Measurements from ENCODE around the gene WDR5. TPM values are rescaled to one million over a fixed set of nuclear protein-coding genes. Genes with fewer than 3 reads are reported as not detected.
A peak's percentile ranks its signal among the peaks of the same experiment; 100 is the strongest.
"Not testable (repeated sequence)": the region's sequence is repeated elsewhere in the genome, so short reads cannot be mapped to it uniquely, and the experiment has no call there.

WDR5 gene
- 28.7 TPM for total RNA-seq
- long read RNA-seq, transcript WDR5-201 (14 exons, 3,151 nt) = major isoform, 8 of 10 reads
- long read RNA-seq, partial matches to known transcripts = 2 of 10 reads
- long read RNA-seq, other reads (novel, unspliced or antisense) = 0 of 10 reads

DNA sequence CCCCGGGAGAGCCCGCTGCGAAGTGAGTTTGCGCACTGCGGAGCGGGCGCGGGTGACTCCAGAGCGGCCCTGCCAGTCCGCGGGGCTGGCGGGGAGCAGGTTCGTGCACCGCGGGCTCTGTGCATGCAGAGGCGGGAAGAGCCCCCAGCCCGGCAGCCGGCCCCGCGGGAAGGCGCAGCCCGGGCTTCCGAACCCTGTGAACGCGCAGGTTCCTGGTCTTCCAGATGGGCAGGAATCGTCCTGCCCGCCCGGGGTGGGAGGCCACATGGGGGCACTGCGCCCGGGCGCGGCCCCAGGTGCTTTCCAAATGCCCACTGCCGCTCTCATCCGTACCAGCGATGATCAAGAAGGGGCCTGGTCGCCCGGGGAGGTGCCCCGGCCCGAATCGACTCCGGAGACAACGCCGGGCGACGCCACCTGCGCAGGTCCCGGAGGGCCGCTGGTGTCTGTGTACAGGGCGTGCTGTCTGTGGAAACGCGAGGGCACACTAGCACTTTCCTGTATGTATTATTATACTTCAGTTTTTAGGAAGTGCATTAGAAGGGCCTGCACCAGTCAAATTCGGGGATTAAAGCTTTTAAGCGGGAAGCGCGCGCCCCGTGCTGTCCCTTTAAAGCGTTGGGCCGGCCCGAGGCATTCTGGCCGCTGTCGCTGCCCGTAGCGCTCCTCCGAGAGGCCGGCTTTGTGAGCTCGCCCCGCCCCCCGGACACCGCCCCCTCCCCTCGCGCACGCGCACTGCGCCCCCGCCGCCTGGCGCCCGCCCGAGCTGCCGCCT is at the start of gene WDR5:
Gene WDR5, plus strand, starts transcription at position 740 of the 775 bp plus-strand sequence. CDS start 3,796 bp downstream, outside the sequence.
- DNase-seq (ENCODE audit: low spot score) = peak; percentile 98

DNA sequence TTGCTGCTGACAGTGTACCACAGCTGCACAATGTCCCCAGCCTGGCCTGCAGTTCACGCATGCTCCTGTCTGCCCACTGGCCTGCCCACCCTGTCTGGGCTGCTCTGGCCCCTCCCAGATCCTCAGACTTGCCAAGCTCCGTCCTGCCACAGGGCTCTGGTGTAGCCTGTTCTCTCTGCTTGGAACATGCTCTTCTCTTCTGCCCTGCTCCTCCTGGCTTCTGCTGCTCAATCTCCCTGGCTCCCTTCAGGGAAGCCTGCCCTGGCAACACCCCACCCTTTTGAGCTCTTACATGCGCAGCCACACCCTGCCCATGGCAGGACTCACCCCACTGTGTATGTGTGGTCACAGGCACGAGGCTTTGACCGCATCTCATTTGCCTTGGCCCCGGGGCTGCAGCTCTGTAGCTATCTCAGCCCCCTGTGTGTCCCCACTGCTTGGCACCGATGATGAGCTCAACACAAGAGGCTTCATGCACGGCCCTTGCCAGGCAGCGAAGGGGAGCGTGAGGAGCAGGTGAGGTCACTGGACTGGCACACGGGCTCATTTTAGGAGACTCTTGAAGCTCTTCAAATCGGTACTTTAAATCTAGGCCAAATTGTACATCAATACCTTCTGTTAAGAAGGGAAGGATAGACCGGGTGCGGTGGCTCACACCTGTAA is 47.7 kb upstream of the WDR5 start:
- peak; percentile 87 for DNase-seq (ENCODE audit: low spot score)

DNA sequence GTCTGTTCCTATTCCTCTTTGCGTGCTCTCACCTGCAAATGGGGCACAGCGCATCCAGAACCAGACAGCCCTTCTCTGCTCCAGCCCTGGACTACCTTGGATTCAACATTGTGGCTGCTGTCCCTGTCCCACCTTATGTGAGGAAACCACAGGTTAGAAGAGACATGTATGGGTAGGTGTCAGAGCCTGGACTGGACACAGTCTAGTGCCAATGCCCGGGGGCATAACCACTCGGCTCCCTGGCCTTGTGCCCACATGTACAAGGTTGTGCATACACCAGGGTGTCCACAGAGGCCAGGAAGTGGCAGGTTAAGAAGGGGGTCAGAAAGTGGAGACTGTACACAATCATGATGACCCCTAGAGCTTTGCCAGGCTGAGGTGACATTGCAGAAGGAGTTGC is 45.9 kb upstream of the WDR5 start:
- peak; percentile 68 for DNase-seq (ENCODE audit: low spot score)

DNA sequence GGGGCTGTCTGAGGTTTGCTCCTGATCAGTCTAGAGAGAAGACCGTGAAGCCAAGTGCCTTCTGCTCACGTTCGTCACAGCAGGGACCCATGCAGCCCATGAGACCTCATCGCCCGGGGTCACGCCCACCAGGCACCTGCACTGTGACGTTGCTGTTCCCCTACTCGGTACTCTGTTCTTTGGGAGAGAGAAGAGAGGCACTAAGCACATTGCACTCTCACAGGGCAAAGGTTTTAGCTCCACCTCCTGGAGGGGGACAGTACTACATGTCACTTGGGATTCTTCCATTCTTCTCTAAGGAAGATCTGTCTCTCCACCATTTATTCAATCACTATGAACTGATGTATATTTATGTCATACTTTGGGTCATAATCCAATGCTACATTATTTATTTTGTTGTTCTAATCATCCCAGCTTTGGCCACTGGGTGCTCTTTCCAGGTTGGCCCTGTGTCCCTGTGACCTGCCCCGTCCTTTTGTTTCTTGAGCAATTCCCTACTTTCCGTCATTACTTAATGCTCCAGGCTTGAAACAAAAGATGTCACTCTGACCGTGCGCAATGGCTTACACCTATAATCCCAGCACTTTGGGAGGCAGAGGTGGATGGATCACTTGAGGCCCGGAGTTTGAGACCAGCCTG is 36.6 kb upstream of the WDR5 start:
- peak; percentile 26 for DNase-seq (ENCODE audit: low spot score)

DNA sequence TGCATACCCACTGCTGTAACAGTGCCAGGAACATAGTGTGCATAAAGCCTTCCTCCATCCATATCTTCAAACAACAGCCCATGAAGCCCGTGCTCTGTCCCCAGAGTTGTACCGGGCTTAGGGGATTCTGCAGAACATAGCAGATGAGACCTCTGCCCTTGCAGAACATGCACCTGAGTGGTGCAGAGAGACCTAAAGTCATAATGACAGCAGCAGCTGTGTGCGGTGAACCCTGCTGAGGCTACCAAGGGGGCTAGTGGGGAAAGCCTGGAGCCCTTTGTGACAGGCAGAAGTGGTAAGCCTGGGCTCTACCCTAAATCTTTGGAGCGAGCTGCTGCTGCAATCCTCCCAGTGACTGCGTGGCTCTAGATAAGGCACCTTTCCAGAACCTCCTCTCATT is 35.8 kb upstream of the WDR5 start:
- peak; percentile 37 for DNase-seq (ENCODE audit: low spot score)

DNA sequence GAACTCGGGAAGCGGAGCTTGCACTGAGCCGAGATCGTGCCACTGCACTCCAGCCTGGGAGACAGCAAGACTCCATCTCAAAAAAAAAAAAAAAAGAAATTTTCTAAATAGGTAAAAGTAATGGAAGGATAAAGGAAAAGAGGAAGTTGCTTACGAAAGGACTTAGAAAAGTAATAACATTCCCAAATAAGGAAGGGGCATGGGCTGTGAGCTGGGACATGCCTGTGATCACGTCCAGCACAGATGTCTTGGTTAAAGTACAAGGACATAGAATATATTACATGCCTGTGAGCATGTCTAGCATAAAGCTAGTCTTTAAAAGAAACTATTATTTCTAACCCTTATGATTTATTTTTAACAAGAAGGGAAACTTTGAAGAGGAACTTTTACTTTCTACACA is 34.7 kb upstream of the WDR5 start:
- DNase-seq (ENCODE audit: low spot score) = peak; percentile 1

DNA sequence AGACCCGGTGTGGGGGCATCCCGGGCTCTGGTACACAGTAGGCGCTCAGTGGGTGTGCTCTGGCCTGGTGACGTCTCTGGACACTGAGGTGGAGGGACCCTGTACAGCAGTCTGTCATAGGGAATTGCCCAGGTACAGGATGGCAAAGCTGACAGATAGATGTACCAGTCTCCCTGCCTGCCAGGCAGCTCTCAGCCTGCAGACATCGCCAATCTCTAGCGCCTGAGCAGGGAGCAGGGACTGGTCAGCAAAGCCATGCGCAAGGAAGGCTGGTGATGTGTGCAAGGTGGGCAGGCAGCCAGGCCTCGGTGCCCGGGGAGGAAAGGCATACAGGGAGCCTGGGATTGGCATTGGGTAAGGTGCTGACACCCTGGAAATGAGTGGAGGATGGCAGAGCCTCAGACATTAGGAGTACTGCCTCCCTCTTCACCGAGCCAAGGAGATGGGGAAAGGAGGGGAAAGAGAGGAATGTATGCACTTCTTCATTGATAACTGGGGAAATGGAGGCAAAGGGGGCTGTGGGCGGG is 34.2 kb upstream of the WDR5 start:
- peak; percentile 37 for DNase-seq (ENCODE audit: low spot score)

DNA sequence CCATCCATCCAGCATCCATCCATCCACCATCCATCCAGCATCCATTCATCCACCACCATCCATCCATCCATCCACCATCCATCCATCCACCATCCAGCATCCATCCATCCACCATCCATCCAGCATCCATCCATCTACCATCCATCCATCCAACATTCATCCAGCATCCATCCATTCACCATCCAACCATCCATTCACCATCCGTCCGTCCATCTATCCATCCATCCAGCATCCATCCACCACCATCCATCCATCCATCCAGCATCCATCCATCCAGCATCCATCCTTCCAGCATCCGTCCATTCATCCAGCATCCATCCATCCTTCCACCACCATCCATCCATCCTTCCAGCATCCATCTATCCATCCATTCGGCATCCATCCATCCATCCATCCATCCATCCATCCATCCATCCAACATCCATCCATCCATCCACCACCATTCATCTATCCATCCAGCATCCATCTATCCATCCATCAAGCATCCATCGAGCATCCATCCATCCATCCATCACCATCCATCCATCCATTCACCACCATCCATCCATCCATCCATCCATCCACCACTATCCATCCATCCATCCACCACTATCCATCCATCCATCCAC is 32.4 kb upstream of the WDR5 start:
- DNase-seq (ENCODE audit: low spot score) = peak; percentile 5

DNA sequence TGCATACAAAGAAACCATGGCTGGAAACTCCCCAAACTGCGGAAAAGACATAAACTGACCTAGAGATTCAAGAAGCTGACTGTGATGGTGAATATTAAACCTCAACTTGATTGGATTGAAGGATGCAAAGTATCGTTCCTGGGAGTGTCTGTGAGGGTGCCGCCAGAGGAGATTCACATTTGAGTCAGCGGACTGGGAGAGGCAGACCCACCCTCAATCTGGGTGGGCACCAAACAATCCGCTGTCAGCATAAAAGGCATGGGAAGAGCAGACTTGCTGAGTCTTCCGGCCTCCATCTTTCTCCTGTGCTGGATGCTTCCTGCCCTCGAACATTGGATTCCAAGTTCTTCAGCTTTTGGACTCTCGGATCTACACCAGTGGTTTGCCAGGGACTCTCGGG is 24.8 kb upstream of the WDR5 start:
- no peak for DNase-seq (ENCODE audit: low spot score)

DNA sequence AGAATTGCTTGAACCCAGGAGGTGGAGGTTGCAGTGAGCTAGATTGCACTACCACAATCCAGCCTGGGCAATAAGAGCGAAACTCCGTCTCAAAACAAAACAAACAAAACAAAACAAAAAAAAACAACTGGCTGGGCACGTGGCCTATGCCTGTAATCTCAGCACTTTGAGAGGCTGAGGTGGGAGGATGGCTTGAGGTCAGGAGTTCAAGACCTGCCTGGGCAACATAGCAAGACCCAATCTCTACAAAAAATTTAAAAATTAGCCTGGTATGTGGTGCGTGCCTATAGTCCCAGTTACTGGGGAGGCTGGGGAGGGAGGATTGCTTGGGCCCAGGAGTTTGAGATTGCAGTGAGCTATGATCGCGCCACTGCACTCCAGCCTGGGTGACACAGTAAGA is 23.3 kb upstream of the WDR5 start:
- DNase-seq (ENCODE audit: low spot score) = no peak

DNA sequence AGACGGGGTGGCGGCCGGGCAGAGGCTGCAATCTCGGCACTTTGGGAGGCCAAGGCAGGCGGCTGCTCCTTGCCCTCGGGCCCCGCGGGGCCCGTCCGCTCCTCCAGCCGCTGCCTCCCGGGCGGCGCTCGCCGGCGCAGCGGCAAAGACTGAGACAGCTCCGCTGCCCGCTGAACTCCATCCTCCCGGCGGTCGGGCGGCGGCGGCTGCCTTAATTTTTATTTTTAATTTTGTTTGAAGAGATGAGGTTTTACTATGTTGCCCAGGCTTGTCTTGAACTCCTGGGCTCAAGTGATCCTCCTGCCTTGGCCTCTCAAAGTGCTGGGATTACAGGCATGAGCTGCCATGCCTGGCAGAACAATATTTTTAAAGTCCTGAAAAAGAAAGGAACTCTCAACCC is 16.9 kb upstream of the WDR5 start:
- not testable (repeated sequence) for DNase-seq (ENCODE audit: low spot score)

DNA sequence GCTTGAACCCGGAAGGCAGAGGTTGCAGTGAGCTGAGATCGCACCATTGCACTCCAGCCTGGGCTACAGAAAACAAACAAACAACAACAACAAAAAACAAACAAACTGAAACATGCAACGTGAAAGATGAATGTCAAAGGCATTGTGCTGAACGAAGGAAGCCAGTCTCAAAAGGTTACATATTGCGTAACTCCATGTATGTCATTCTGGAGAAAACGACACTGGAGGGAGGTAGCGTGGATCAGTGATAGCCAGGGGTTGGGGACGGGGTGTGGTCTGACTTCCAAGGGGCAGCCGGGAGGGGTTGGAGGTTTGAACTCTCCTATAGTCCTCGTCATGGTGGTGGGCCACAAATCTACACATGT is 12.1 kb upstream of the WDR5 start:
- DNase-seq (ENCODE audit: low spot score) = no peak

DNA sequence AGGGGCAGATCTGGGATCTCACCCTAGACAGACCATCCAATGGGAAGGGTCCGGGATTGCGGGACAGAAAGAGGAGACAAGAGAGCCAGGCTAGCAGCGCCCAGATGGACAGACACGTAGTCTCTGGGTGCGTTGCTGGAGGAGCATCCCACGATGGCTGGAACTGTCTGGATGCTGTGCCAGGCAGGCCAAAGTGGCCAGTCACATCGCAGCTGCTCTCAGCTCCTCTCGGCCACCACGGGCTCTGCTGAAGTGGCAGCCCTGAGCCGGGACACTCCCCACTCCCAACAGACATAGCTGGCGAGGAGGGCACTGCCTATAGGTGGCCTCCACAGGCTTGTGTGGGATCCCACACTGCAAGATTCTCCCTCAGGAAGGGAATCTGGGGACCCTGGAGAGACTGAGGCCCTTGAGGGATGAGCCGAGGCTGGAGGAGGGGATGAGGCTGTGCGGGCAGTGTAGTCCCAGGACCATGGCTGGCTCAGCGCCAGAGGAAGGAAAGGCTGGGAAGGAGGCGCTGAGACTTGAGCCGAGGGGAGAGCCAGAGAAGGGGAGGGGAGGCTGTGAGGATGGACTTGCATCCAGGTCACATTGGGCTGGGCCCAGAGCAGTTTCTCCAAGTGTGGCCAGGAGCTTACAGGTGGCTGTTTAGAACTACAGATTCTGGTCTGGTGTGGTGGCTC is 10.3 kb upstream of the WDR5 start:
- no peak for DNase-seq (ENCODE audit: low spot score)

DNA sequence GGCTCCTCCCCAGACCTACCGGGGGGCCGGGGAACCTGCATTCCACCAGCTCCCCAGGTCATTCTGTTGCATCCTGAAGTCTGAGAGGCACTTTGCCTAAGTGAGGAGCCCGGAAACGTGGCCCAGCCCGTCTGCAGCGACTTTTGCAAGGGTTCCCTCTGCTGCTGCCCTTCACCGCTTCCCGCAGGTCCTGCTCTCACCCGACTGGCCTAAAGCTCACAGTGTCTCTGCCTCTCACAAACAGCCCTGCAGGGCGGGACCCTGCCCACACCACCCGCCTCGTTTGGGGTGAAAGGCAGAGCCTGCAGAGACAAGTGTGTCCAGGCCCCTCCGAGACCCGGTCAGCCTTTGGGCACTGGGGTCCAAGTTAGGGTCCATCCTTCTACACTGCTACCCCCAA is 9.5 kb upstream of the WDR5 start:
- DNase-seq (ENCODE audit: low spot score) = no peak

DNA sequence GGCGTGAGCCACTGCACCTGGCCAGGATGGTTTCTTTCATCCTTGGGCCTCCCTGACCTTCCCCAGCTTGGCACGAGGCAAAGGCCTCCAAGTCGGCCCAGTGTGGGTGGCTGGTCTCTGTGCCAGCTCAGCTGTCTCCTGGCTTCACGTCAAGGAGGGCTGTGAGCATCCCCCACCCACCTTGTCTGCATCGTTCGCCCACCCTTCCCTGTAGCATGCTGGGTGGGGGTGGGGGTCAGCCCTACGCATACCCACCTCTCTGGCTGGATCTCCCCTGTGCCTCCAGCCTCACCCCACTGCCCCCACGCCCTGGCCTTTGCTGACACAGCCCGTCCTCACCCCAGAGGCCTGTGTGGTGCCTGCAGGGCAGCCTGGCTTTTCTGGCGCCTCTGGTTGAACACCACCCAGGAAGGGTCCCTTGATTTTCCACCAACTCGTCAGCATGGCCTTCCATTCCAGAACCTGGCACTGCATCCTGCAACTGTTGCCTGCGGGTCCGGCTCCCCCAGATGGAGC is 8.8 kb upstream of the WDR5 start:
- no peak for DNase-seq (ENCODE audit: low spot score)

DNA sequence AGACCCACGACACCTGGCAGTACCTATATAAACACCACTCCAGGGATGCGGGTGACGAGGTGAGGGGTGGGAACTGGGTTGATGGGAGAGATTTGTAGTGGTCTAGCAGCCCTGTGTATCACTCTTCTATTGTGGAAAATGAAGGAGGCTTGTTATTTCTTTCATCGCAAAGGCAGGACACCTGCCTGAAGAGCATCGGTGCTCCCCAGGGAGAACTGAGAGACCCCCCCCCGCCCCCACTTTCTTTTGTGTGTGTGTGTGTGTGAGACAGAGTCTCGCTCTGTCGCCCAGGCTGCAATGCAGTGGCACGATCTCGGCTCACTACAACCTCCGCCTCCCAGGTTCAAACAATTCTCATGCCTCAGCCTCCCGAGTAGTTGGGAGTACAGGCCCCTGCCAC is 8.3 kb upstream of the WDR5 start:
- no peak for DNase-seq (ENCODE audit: low spot score)

DNA sequence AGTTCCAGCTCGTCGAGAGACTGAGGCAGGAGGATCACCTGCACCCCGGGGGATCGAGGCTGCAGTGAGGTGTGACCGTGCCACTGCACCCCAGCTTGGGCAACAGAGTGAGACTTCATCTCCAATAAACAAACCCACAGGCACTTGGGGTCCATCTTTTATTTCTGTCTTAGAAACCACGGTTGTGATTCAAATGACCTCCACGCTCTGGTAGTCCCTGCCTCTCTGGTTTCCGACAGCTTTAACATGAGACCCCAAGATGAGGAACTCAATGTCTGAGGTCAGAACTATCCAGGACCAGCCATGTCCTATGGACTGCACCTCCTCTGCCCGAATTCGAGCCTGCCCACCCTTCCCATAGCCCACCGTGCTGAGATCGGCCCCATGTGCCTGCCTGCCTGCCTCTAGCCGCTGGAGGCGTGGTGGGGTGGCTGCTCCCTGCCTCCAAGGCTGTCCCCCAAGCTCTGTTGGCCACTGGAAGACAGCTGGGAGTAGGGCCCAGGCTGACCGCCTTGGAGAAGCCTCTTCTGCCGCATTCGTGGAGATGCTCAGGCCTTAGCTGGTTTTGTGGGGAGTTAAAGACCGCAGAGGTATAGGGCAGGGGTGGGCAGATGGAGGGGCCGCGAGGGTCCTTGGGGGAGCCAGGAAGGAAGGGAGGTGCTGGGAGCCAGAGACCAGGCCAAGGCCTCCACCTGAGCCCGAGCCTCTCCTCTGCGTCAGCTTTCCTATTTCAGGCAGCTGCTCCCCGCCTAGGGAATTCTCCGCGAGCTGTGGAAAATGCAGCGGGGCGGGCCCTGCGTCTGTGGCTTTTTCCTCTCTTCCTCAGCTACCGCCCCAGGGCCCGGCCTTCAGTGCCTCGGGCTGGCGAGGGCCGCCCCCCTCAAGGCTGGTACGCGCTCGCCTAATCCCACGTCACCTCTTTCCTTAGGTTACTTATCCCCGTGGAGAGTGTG is 6.9 kb upstream of the WDR5 start:
- DNase-seq (ENCODE audit: low spot score) = no peak

DNA sequence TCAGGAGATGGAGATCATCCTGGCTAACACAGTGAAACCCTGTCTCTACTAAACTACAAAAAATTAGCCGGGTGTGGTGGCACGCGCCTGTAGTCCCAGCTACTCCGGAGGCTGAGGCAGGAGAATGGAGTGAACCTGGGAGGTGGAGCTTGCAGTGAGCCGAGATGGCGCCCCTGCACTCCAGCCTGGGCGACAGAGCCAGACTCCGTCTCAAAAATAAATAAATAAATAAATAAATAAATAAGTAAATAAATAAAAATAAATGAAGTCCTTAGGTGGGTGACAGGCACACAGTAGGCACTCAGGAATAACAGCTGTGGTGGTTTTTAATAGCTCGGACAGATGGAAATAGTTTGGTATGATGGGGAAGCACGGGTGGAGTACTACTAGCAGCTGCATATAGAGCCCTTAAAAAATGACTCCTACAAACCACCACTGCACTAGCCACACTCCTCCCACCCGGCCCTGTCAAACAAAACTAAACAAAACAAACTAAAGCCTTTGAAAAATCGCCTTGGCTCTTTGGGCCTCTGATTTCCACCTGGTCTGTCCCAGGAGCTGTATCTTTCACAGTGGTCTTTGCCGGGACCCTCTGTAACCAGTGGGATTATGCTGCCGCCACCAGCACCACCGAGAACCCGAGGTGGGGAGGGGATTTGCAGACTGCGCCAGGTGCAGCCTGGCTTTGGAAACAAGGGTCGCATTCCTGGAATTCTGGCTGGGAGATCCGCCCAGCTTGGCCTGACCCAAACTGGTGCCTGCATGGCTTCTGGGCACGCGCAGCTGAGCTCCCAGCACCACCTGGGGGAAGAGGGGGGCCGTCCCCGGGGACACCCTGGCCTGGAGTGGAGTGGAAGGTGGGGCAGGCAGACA is 5.1 kb upstream of the WDR5 start:
- DNase-seq (ENCODE audit: low spot score) = no peak

Measured in mesenteric fat pad (tissue), 1 donor.